OCI-LY1 (cell line): ENCODE measurements around the gene POFUT1.

Source experiments
- H2AFZ ChIP-seq: fragments of 200-600 bp; sonication (generic), shearing (Covaris generic); 2 replicates; pipeline ENCODE4 v1.6.0; 2014; ENCODE audit warnings: antibody characterized with exemption, mild to moderate bottlenecking, low read length
- H3F3A ChIP-seq: fragments of 200-600 bp; sonication (generic), shearing (Covaris generic); 2 replicates; pipeline ENCODE4 v1.6.0; 2014; ENCODE audit warnings: mild to moderate bottlenecking, antibody characterized with exemption, low read length, moderate library complexity; ENCODE audit not compliant: insufficient read depth
- H3K27ac ChIP-seq: fragments of 200-600 bp; sonication (generic); 2 replicates; pipeline ENCODE4 v1.5.1; 2014; ENCODE audit warnings: low read length, mixed run types, mild to moderate bottlenecking, low read depth; ENCODE audit not compliant: poor library complexity, severe bottlenecking
- H3K27me3 ChIP-seq: fragments of 200-600 bp; sonication (generic); 2 replicates; pipeline ENCODE4 v1.6.0; 2014; ENCODE audit warnings: antibody characterized with exemption, mild to moderate bottlenecking, low read length, moderate library complexity; ENCODE audit not compliant: insufficient read depth
- H3K36me3 ChIP-seq: fragments of 200-600 bp; sonication (generic); 2 replicates; pipeline ENCODE4 v1.6.1; 2014; ENCODE audit warnings: mild to moderate bottlenecking, antibody characterized with exemption, low read length, moderate library complexity, mixed read lengths; ENCODE audit not compliant: insufficient read depth
- H3K4me1 ChIP-seq: fragments of 200-600 bp; sonication (generic); 2 replicates; pipeline ENCODE4 v1.5.1; 2014; ENCODE audit warnings: mild to moderate bottlenecking, low read length, moderate library complexity; ENCODE audit not compliant: insufficient read depth, severe bottlenecking
- H3K4me2 ChIP-seq: fragments of 200-600 bp; sonication (generic), shearing (Covaris generic); 2 replicates; pipeline ENCODE4 v1.6.1; 2014; ENCODE audit warnings: low read length
- H3K4me3 ChIP-seq: fragments of 200-600 bp; sonication (generic); 2 replicates; pipeline ENCODE4 v1.5.1; 2014; ENCODE audit warnings: low read length, low read depth, mild to moderate bottlenecking, mixed read lengths; ENCODE audit not compliant: poor library complexity, severe bottlenecking
- H3K79me2 ChIP-seq: fragments of 200-600 bp; shearing (Covaris generic); 2 replicates; pipeline ENCODE4 v1.6.1; 2016; ENCODE audit warnings: mixed run types, low read length, mixed read lengths; ENCODE audit not compliant: insufficient read depth
- H3K9ac ChIP-seq: fragments of 200-600 bp; sonication (generic), shearing (Covaris generic); 2 replicates; pipeline ENCODE4 v1.6.1; 2014; ENCODE audit warnings: mild to moderate bottlenecking, low read length, mixed read lengths
- H3K9me2 ChIP-seq: fragments of 200-600 bp; sonication (generic), shearing (Covaris generic); 2 replicates; pipeline ENCODE4 v1.6.1; 2014; ENCODE audit warnings: low read depth, mild to moderate bottlenecking, low read length, mixed read lengths
- H3K9me3 ChIP-seq: fragments of 200-600 bp; shearing (Covaris generic); 2 replicates; pipeline ENCODE4 v1.6.1; 2014; ENCODE audit warnings: low read length, mixed read lengths
- H4K20me1 ChIP-seq: fragments of 200-600 bp; sonication (generic), shearing (Covaris generic); 2 replicates; pipeline ENCODE4 v1.6.0; 2016; ENCODE audit warnings: mild to moderate bottlenecking, low read length; ENCODE audit not compliant: insufficient read depth
- CTCF ChIP-seq: fragments of 200-600 bp; sonication (generic), shearing (Covaris generic); IDR thresholded peaks from 2 replicates; pipeline ENCODE4 v1.5.1; 2017; ENCODE audit warnings: mild to moderate bottlenecking, antibody characterized with exemption, low read length, moderate library complexity, mixed read lengths
- EZH2 ChIP-seq: fragments of 200-600 bp; sonication (generic), shearing (Covaris generic); IDR thresholded peaks from 2 replicates; pipeline ENCODE4 v1.8.0; 2017; ENCODE audit warnings: borderline replicate concordance, mixed run types, mild to moderate bottlenecking, antibody characterized with exemption, low read length, moderate library complexity, mixed read lengths

The POFUT1 gene

GRCh38 chr20:32199006-32199405 lies 8.7 kb upstream of the POFUT1 start:
- Histone ChIP-seq H3K79me2 (peaks cover 24% of the 10 kb centered on the region), H3F3A (no peaks in the 10 kb centered on the region), H3K36me3 (peaks cover 92% of the 10 kb centered on the region), H3K9ac (no peak overlapping the region), H4K20me1 (no peaks in the 10 kb centered on the region), H3K9me3 (no peaks in the 10 kb centered on the region), H2AFZ (no peak overlapping the region), H3K4me2 (no peak overlapping the region), H3K9me2 (no peaks in the 10 kb centered on the region), H3K4me3 (no peak overlapping the region), H3K27ac (no peak overlapping the region), H3K4me1 (peaks cover 2% of the 10 kb centered on the region), H3K27me3 (no peaks in the 10 kb centered on the region)
- no peak for TF ChIP-seq CTCF
- no peak for TF ChIP-seq EZH2

GRCh38 chr20:32201296-32201976 lies 6.2 kb upstream of the POFUT1 start:
- no peak overlapping the region for H3K9ac ChIP-seq
- H3K4me2 ChIP-seq = no peak overlapping the region
- H3K4me3 ChIP-seq = no peak overlapping the region
- no peaks in the 10 kb centered on the region for H3K27me3 ChIP-seq
- H3K79me2 ChIP-seq = peaks cover 49% of the 10 kb centered on the region
- H2AFZ ChIP-seq = no peak overlapping the region
- peaks cover 72% of the 10 kb centered on the region for H3K36me3 ChIP-seq
- H3K4me1 ChIP-seq = peaks cover 26% of the 10 kb centered on the region
- no peaks in the 10 kb centered on the region for H3F3A ChIP-seq
- H3K9me3 ChIP-seq = no peaks in the 10 kb centered on the region
- 0 out of 2 replicates have a peak, but pooled peaks cover 3% of the 10 kb centered on the region for H4K20me1 ChIP-seq
- no peak for TF ChIP-seq EZH2
- TF ChIP-seq CTCF = no peak
- no peaks in the 10 kb centered on the region for H3K9me2 ChIP-seq
- H3K27ac ChIP-seq = no peak overlapping the region

GRCh38 chr20:32201977-32202363 lies 5.7 kb upstream of the POFUT1 start:
- Histone ChIP-seq H3K27me3 (no peaks in the 10 kb centered on the region), H3K4me2 (no peak overlapping the region), H2AFZ (no peak overlapping the region), H3K4me3 (no peak overlapping the region), H4K20me1 (0 out of 2 replicates have a peak, but pooled peaks cover 3% of the 10 kb centered on the region), H3K36me3 (peaks cover 66% of the 10 kb centered on the region), H3K4me1 (peaks cover 32% of the 10 kb centered on the region), H3K79me2 (peaks cover 54% of the 10 kb centered on the region), H3K9me3 (no peaks in the 10 kb centered on the region), H3F3A (no peaks in the 10 kb centered on the region), H3K27ac (no peak overlapping the region), H3K9me2 (no peaks in the 10 kb centered on the region), H3K9ac (no peak overlapping the region)
- TF ChIP-seq EZH2 (no peak), CTCF (no peak)
